Esophagus squamous epithelium (tissue), 4 donors: Measurements from ENCODE around the gene RRBP1.

Experiments used
- POLR2A ChIP-seq, 4 donors: fragments of 450-650 bp; IDR thresholded peaks; one replicate each; pipeline ENCODE4 v1.6.1; 2017; ENCODE audit warnings: antibody characterized with exemption in 4 of 4, mild to moderate bottlenecking in 4 of 4, moderate library complexity in 3 of 4
- TF ChIP-seq, protein P1 (sequence below), 6 experiments: fragments of 450-650 bp in 4 of 6; fragments of 200-600 bp in 2 of 6; sonication (generic) in 2 of 6; IDR thresholded peaks; one replicate each; pipeline ENCODE4 v1.5.1; 2016 to 2019; ENCODE audit warnings: antibody characterized with exemption in 6 of 6, mild to moderate bottlenecking in 4 of 6, moderate library complexity in 4 of 6

DNA sequence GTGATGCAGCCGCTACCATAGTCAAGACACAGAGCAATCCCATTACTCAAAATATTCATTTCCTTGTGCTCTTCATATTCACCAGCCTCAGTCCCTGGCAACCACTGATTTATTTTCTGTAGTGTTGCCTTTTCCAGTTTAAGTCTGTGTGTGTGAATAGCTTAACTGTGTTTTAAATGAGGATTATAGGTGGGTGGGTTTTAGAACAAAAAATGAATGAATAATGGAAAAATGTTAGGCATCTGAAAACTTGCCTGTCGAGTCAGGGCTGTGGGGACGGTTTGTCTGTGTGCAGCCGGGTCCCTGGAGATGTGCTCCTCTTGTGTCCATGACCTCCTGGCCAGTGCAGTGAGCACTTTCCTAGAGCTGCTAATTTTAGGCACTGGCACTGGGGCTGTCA, 44.9 kb upstream of the RRBP1 start:
- TF ChIP-seq, protein P1, sequence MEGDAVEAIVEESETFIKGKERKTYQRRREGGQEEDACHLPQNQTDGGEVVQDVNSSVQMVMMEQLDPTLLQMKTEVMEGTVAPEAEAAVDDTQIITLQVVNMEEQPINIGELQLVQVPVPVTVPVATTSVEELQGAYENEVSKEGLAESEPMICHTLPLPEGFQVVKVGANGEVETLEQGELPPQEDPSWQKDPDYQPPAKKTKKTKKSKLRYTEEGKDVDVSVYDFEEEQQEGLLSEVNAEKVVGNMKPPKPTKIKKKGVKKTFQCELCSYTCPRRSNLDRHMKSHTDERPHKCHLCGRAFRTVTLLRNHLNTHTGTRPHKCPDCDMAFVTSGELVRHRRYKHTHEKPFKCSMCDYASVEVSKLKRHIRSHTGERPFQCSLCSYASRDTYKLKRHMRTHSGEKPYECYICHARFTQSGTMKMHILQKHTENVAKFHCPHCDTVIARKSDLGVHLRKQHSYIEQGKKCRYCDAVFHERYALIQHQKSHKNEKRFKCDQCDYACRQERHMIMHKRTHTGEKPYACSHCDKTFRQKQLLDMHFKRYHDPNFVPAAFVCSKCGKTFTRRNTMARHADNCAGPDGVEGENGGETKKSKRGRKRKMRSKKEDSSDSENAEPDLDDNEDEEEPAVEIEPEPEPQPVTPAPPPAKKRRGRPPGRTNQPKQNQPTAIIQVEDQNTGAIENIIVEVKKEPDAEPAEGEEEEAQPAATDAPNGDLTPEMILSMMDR (IDR thresholded peaks at IDR 0.05) = no peak
- TF ChIP-seq POLR2A (IDR thresholded peaks at IDR 0.05) = no peak
